ENCODE measurements around the gene TAX1BP3.
A peak's percentile ranks its signal among the peaks of the same experiment; 100 is the strongest.
"Not testable (repeated sequence)": the region's sequence is repeated elsewhere in the genome, so short reads cannot be mapped to it uniquely, and the experiment has no call there.

Gene TAX1BP3

GRCh38 chr17:3668279-3669084 lies at the start of gene TAX1BP3, which contains the start of gene EMC6:
TAX1BP3 (minus strand) TSS chr17:3668578; CDS start chr17:3668526, 52 bp downstream.
EMC6 (plus strand) TSS chr17:3668812; CDS start chr17:3669147, 335 bp downstream.
- DNase-seq (ENCODE audit: low read depth, low spot score): peak; percentile 100

- DNase-seq (ENCODE audit: low read depth, low spot score): no peak
Observed at GRCh38 chr17:3715296-3715695, 46.9 kb upstream of the TAX1BP3 start.

GRCh38 chr17:3712811-3713463 lies 44.6 kb upstream of the TAX1BP3 start:
- no peak for DNase-seq (ENCODE audit: low read depth, low spot score)

GRCh38 chr17:3710951-3711383 lies 42.6 kb upstream of the TAX1BP3 start:
- peak; percentile 22 for DNase-seq (ENCODE audit: low read depth, low spot score)

- no peak for DNase-seq (ENCODE audit: low read depth, low spot score)
Observed at GRCh38 chr17:3708366-3708765, 40.0 kb upstream of the TAX1BP3 start.

- not testable (repeated sequence) for DNase-seq (ENCODE audit: low read depth, low spot score)
Observed at GRCh38 chr17:3705718-3705984, 37.3 kb upstream of the TAX1BP3 start.

GRCh38 chr17:3704931-3705717 lies 36.7 kb upstream of the TAX1BP3 start:
- DNase-seq (ENCODE audit: low read depth, low spot score): no peak

GRCh38 chr17:3702041-3702539 lies 33.7 kb upstream of the TAX1BP3 start:
- DNase-seq (ENCODE audit: low read depth, low spot score): not testable (repeated sequence)

GRCh38 chr17:3699951-3700350 lies 31.6 kb upstream of the TAX1BP3 start:
- DNase-seq (ENCODE audit: low read depth, low spot score): no peak

GRCh38 chr17:3698139-3698538 lies 29.8 kb upstream of the TAX1BP3 start:
- no peak for DNase-seq (ENCODE audit: low read depth, low spot score)

GRCh38 chr17:3697103-3697476 lies 28.7 kb upstream of the TAX1BP3 start:
- no peak for DNase-seq (ENCODE audit: low read depth, low spot score)

- DNase-seq (ENCODE audit: low read depth, low spot score): peak; percentile 42
Observed at GRCh38 chr17:3695723-3696411, 27.5 kb upstream of the TAX1BP3 start, which contains the start of gene P2RX5. P2RX5 (minus strand) TSS chr17:3696155; CDS start chr17:3696005, 150 bp downstream.

GRCh38 chr17:3695129-3695722 lies 26.8 kb upstream of the TAX1BP3 start:
- DNase-seq (ENCODE audit: low read depth, low spot score): no peak

- no peak for DNase-seq (ENCODE audit: low read depth, low spot score)
Observed at GRCh38 chr17:3693829-3694231, 25.5 kb upstream of the TAX1BP3 start.

GRCh38 chr17:3693141-3693540 lies 24.8 kb upstream of the TAX1BP3 start:
- DNase-seq (ENCODE audit: low read depth, low spot score): no peak

GRCh38 chr17:3692346-3692745 lies 24.0 kb upstream of the TAX1BP3 start:
- DNase-seq (ENCODE audit: low read depth, low spot score): no peak

GRCh38 chr17:3691617-3692067 lies 23.3 kb upstream of the TAX1BP3 start:
- no peak for DNase-seq (ENCODE audit: low read depth, low spot score)

GRCh38 chr17:3690094-3690715 lies 21.8 kb upstream of the TAX1BP3 start:
- no peak for DNase-seq (ENCODE audit: low read depth, low spot score)

GRCh38 chr17:3689262-3690093 lies 21.1 kb upstream of the TAX1BP3 start:
- no peak for DNase-seq (ENCODE audit: low read depth, low spot score)

- no peak for DNase-seq (ENCODE audit: low read depth, low spot score)
Observed at GRCh38 chr17:3688852-3689261, 20.5 kb upstream of the TAX1BP3 start.
